HepG2 (cell line): ENCODE data around the gene TBC1D19. TPM values are rescaled to one million over a fixed set of nuclear protein-coding genes. Genes with fewer than 3 reads are reported as not detected.

ENCODE experiments used
- AGO1 ChIP-seq: fragments of 200-400 bp; formaldehyde crosslinking; IDR thresholded peaks from 2 replicates; pipeline ENCODE4 v1.6.1; 2017; ENCODE audit warnings: mild to moderate bottlenecking, low read depth, low read length, moderate library complexity; ENCODE audit not compliant: poor library complexity, severe bottlenecking
- GLI4 ChIP-seq: sonication (generic); formaldehyde crosslinking; IDR thresholded peaks from 2 replicates; pipeline ENCODE4 v1.5.1; 2020; ENCODE audit warnings: missing genetic modification reagents, mild to moderate bottlenecking, moderate library complexity, borderline replicate concordance
- IRF2 ChIP-seq: IDR thresholded peaks from 2 replicates; pipeline ENCODE4 v1.6.1; 2018; ENCODE audit warnings: missing genetic modification reagents, missing compliant biosample characterization
- ISX ChIP-seq: sonication (generic); formaldehyde crosslinking; conservative IDR thresholded peaks from 2 replicates; pipeline ENCODE4 v1.5.0; 2020; ENCODE audit warnings: missing genetic modification reagents
- MXI1 ChIP-seq: IDR thresholded peaks from 3 replicates; pipeline ENCODE4 v1.6.1; 2012; ENCODE audit warnings: low read depth, low read length, inconsistent platforms, borderline replicate concordance
- PCBP2 ChIP-seq: fragments of 200-400 bp; formaldehyde crosslinking; optimal IDR thresholded peaks from 2 replicates; pipeline ENCODE3; 2018; ENCODE audit warnings: low read length, low read depth; ENCODE audit not compliant: poor library complexity, severe bottlenecking
- PITX1 ChIP-seq: sonication (generic); formaldehyde crosslinking; IDR thresholded peaks from 2 replicates; pipeline ENCODE4 v1.5.1; 2020; ENCODE audit warnings: mild to moderate bottlenecking, missing genetic modification reagents
- RBM22 ChIP-seq: fragments of 200-400 bp; formaldehyde crosslinking; optimal IDR thresholded peaks from 2 replicates; pipeline ENCODE3; 2017; ENCODE audit warnings: mild to moderate bottlenecking, low read length, moderate library complexity
- SALL2 ChIP-seq: sonication (generic); formaldehyde crosslinking; IDR thresholded peaks from 2 replicates; pipeline ENCODE4 v1.8.1; 2023; ENCODE audit warnings: mild to moderate bottlenecking, missing genetic modification reagents, inconsistent platforms
- SETDB1 ChIP-seq: sonication (generic); formaldehyde crosslinking; IDR thresholded peaks from 2 replicates; pipeline ENCODE4 v1.5.1; 2020; ENCODE audit warnings: missing genetic modification reagents, mild to moderate bottlenecking, borderline replicate concordance
- SKI ChIP-seq: fragments of 450-650 bp; IDR thresholded peaks from one replicate; pipeline ENCODE4 v1.6.1; 2018; ENCODE audit warnings: mild to moderate bottlenecking; ENCODE audit not compliant: partially characterized antibody
- ZFP36L1 ChIP-seq: sonication (generic); formaldehyde crosslinking; IDR thresholded peaks from 2 replicates; pipeline ENCODE4 v1.8.0; 2022; ENCODE audit warnings: mild to moderate bottlenecking, missing genetic modification reagents, moderate library complexity
- ZNF432 ChIP-seq: sonication (generic); formaldehyde crosslinking; IDR thresholded peaks from 2 replicates; pipeline ENCODE4 v1.5.0; 2020; ENCODE audit warnings: missing genetic modification reagents, mild to moderate bottlenecking, borderline replicate concordance
- ZNF7 ChIP-seq: IDR thresholded peaks from 2 replicates; pipeline ENCODE4 v1.6.1; 2016; ENCODE audit warnings: missing biosample characterization, missing genetic modification reagents
- ZNF724P ChIP-seq: sonication (generic); formaldehyde crosslinking; IDR thresholded peaks from 2 replicates; pipeline ENCODE4 v1.8.0; 2022; ENCODE audit warnings: missing genetic modification reagents, borderline replicate concordance
- ZNF792 ChIP-seq: IDR thresholded peaks from 2 replicates; pipeline ENCODE4 v1.6.1; 2016
- ZNF850 ChIP-seq: sonication (generic); formaldehyde crosslinking; conservative IDR thresholded peaks from 2 replicates; pipeline ENCODE4 v1.9.0; 2021; ENCODE audit warnings: mild to moderate bottlenecking, missing genetic modification reagents
- polyA plus RNA-seq, 8 experiments: library from polyadenylated mRNA; depleted of rRNA in 3 of 8; stranded (reverse) in 7 of 8; unstranded in 1 of 8; fragments of >200 nt; fragmentation: Illumina TruSeq in 4 of 8; extraction: Trizol in 4 of 8; gene quantifications; 2 replicates each; pipeline versions ENCODE4 v1.2.1 to v1.2.3, GENCODE V29; 2011 to 2016; ENCODE audit warnings: low read depth in 4 of 8, missing spikeins in 1 of 8, mixed read lengths in 1 of 8; ENCODE audit not compliant: insufficient read depth in 1 of 8
- total RNA-seq, 5 experiments: library from RNA; depleted of rRNA; stranded (reverse); fragments of >200 nt; fragmentation: Illumina TruSeq; extraction: Trizol; gene quantifications; 2 replicates each; pipeline ENCODE4 v1.2.3, GENCODE V29; 2016; ENCODE audit warnings: low read depth in 1 of 5
- TF ChIP-seq, protein P1 (sequence below), 2 experiments: sonication (generic) in 1 of 2; formaldehyde crosslinking in 1 of 2; IDR thresholded peaks; 2 replicates each; pipeline versions ENCODE4 v1.4.0 to v1.6.1; 2018 to 2020; ENCODE audit warnings: missing genetic modification reagents in 2 of 2, borderline replicate concordance in 1 of 2, low read depth in 1 of 2, mild to moderate bottlenecking in 1 of 2, missing biosample characterization in 1 of 2
- TF ChIP-seq, protein P2 (sequence below): sonication (generic); formaldehyde crosslinking; IDR thresholded peaks from 2 replicates; pipeline ENCODE4 v1.5.1; 2020; ENCODE audit warnings: missing genetic modification reagents, mild to moderate bottlenecking, borderline replicate concordance
- TF ChIP-seq, protein P3 (sequence below): sonication (generic); formaldehyde crosslinking; IDR thresholded peaks from 2 replicates; pipeline ENCODE4 v1.4.0; 2020; ENCODE audit warnings: mild to moderate bottlenecking, missing genetic modification reagents
- TF ChIP-seq, protein P4 (sequence below): sonication (generic); formaldehyde crosslinking; IDR thresholded peaks from 2 replicates; pipeline ENCODE4 v1.4.0; 2020; ENCODE audit warnings: mild to moderate bottlenecking, missing genetic modification reagents
- TF ChIP-seq, protein P5 (sequence below): sonication (generic); formaldehyde crosslinking; IDR thresholded peaks from 2 replicates; pipeline ENCODE4 v1.4.0; 2020; ENCODE audit warnings: missing genetic modification reagents

Gene TBC1D19
- total and polyA plus RNA-seq, 2 of the 13 experiments (the other 11 are each of a cell fraction or from before 2014, with no cell fraction given), result 1.6 to 3.5 TPM

DNA sequence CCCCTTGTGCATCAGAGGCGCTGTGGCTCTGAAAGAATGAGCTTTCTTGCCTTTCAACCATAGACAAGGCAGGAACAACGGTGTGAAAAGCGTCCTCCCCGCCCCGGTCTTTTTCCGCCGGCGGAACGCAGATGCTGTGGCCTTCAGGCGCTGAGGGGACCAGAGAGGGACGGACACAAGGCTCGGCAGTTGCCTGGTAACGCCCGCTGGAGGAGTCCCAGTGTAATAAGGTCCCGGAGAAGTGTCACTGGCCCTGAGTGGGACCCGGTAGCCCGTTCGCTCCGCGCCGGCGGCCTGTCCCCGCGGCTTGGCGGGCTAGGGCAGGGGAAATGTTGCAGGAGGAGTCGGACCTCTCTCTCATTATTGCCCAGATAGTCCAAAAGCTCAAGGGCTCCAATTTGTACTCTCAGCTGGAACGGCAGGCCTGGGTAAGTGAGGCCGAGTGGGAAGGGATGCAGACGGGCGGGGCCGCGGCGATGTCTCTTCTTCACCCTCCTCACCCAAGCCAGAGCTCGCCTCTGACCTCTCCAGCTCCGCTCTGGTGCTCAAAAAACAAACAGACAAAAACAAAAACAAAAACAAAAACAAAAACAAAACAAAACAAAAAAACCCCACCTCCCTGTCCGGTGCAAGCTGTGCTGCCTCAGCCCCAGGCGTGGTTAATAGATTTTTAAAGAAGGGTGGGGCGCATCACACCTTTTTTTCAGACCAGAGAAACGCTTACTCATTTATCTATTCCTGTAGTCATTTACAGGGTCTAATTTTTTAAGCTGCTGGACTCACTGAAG is at the start of gene TBC1D19 (continued):
- TF ChIP-seq, protein P1, sequence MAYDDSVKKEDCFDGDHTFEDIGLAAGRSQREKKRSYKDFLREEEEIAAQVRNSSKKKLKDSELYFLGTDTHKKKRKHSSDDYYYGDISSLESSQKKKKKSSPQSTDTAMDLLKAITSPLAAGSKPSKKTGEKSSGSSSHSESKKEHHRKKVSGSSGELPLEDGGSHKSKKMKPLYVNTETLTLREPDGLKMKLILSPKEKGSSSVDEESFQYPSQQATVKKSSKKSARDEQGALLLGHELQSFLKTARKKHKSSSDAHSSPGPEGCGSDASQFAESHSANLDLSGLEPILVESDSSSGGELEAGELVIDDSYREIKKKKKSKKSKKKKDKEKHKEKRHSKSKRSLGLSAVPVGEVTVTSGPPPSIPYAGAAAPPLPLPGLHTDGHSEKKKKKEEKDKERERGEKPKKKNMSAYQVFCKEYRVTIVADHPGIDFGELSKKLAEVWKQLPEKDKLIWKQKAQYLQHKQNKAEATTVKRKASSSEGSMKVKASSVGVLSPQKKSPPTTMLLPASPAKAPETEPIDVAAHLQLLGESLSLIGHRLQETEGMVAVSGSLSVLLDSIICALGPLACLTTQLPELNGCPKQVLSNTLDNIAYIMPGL (CRISPR knock-in tag; IDR thresholded peaks at IDR 0.05; ENCODE audit: borderline replicate concordance in 1 of 2, low read depth in 1 of 2), result peak; percentile 80 to 91
- TF ChIP-seq, protein P2, sequence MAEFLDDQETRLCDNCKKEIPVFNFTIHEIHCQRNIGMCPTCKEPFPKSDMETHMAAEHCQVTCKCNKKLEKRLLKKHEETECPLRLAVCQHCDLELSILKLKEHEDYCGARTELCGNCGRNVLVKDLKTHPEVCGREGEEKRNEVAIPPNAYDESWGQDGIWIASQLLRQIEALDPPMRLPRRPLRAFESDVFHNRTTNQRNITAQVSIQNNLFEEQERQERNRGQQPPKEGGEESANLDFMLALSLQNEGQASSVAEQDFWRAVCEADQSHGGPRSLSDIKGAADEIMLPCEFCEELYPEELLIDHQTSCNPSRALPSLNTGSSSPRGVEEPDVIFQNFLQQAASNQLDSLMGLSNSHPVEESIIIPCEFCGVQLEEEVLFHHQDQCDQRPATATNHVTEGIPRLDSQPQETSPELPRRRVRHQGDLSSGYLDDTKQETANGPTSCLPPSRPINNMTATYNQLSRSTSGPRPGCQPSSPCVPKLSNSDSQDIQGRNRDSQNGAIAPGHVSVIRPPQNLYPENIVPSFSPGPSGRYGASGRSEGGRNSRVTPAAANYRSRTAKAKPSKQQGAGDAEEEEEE (CRISPR knock-in tag), result no peak
- TF ChIP-seq PCBP2 (no peak), MXI1 (peak; percentile 73; the same call in 2 of the 3 replicates), SKI (peak; percentile 24), ZNF7 (CRISPR knock-in tag) (no peak), AGO1 (peak; percentile 63), SETDB1 (CRISPR knock-in tag) (no peak), ZFP36L1 (CRISPR knock-in tag) (no peak), PITX1 (CRISPR knock-in tag) (peak; percentile 86), ZNF850 (CRISPR knock-in tag) (no peak), ZNF792 (CRISPR knock-in tag) (peak; percentile 73; the same call in 1 of the 2 replicates), ZNF724P (CRISPR knock-in tag) (peak; percentile 77; the same call in 1 of the 2 replicates), RBM22 (peak; percentile 90), ZNF432 (no peak), ISX (CRISPR knock-in tag) (no peak), IRF2 (CRISPR knock-in tag) (peak; percentile 91), GLI4 (CRISPR knock-in tag) (peak; percentile 79; the same call in 1 of the 2 replicates), SALL2 (peak; percentile 82; the same call in 1 of the 2 replicates)
- TF ChIP-seq, protein P3, sequence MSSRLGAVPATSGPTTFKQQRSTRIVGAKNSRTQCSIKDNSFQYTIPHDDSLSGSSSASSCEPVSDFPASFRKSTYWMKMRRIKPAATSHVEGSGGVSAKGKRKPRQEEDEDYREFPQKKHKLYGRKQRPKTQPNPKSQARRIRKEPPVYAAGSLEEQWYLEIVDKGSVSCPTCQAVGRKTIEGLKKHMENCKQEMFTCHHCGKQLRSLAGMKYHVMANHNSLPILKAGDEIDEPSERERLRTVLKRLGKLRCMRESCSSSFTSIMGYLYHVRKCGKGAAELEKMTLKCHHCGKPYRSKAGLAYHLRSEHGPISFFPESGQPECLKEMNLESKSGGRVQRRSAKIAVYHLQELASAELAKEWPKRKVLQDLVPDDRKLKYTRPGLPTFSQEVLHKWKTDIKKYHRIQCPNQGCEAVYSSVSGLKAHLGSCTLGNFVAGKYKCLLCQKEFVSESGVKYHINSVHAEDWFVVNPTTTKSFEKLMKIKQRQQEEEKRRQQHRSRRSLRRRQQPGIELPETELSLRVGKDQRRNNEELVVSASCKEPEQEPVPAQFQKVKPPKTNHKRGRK (CRISPR knock-in tag), result no peak
- TF ChIP-seq, protein P4, sequence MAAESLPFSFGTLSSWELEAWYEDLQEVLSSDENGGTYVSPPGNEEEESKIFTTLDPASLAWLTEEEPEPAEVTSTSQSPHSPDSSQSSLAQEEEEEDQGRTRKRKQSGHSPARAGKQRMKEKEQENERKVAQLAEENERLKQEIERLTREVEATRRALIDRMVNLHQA (CRISPR knock-in tag), result no peak
- TF ChIP-seq, protein P5, sequence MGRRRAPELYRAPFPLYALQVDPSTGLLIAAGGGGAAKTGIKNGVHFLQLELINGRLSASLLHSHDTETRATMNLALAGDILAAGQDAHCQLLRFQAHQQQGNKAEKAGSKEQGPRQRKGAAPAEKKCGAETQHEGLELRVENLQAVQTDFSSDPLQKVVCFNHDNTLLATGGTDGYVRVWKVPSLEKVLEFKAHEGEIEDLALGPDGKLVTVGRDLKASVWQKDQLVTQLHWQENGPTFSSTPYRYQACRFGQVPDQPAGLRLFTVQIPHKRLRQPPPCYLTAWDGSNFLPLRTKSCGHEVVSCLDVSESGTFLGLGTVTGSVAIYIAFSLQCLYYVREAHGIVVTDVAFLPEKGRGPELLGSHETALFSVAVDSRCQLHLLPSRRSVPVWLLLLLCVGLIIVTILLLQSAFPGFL, result no peak
